Superior temporal gyrus (tissue), 1 donor: ENCODE measurements around the gene MED12L.
"Not testable (repeated sequence)": the region's sequence is repeated elsewhere in the genome, so short reads cannot be mapped to it uniquely, and the experiment has no call there.

Experiments used
- DNase-seq: peaks from one replicate; pipeline ENCODE4 v3.0.0-alpha.2; 2016; ENCODE audit errors: extremely low spot score

Gene MED12L

DNA sequence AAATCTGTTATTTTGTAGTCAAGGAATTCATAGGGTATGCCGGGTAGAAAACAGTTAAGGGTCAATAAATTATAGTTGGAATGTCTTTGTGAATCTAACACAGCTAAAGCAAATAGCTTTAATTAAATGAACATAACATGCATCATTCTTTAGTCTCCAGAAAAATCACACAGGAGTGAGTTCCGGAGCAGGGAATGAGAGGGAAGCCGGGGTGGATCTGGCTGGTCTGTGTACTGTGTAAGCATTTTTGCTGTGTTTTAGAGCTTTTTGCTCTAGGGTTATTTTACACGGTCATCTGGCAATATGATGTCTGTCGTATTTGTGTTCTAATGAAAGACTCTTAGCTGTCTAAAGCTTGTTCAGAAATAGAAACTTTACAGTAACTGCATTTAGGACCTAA is 57.5 kb downstream of the MED12L start:
- DNase-seq: peak; percentile 46

DNA sequence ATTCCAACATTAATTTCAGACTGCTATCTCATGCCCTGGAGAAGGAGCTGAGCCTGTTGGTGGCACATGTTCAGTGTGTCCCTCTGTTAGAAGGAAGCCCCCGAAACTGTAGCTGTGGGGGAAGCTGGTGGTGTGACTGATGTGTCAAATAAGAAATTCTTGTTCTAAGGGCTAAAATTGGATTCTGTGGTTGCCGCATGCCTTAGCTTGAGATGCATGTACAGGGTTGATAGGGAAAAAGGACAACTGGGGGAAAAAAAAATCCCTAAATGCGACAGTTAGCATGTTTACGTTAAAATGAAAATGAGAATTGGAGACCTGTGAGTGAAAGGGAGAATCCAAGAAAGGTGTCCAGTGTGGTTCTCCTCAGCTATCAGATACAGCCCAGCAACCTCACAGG is 58.6 kb downstream of the MED12L start:
- no peak for DNase-seq

DNA sequence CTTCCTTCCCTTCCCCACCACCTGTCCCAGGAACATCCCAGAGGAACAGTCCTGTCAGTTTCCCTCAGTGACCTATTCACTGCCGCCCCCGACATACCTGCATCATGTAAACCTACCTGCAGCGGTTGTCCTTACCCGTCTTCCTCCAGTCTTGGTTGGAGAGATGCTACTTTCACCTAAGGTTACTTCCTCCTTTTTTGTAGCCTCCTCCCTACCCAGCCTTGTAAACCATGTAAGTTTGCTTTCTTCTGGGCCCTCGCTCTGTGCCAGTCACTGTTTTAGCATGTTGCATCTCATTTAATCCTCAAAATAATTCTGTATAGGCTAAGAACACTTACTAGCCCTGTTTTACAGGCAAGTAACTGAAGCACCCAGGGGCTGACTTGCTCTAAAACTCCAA is 59.3 kb downstream of the MED12L start:
- no peak for DNase-seq

DNA sequence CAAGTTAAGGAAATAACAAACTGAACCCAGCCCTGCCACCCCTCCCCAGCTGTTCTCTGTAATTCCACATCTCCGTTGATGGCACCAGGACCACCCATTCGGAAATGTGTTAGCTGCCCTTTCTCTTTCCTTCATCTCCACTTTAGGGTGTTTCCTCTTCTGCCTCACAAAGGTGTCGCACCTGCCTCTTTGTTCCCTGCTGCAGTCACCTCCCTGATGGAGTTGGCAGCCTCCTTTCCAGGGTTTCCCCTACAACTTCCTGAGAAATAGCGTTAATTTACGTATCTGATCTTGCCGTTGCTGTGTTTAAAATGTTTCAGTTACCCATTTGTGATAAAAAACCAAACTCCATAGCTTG is 60.2 kb downstream of the MED12L start:
- no peak for DNase-seq

DNA sequence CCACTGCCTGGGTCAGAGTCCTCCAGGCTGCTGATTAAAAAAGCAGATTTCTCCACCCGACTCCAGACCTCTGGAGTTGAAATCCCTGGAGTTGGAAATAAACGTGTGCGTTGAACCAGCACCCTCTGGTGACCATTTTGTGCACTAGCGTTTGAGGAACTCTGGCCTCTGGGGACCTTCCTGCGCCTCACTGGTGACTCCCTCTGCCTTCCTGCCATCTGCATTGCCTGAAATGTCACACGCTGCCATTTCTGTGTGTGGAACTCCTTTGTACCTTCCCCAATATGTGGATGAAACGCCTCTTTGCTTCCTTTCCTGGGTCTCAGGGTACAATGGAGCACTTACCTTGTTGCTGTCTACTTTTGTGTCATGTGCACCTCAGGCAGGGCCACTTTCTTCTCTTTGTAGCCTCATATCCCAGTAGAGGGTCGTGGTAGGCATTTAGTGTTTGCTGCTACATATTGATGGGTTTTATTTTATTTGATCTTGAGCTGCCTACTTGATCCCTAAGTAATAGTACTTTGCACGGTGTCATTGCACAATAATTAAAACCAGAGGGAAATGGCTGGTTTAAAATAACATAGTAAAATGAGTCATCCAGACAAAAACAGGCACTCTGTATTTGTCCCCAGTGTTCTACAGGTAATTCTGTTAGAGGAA is 60.7 kb downstream of the MED12L start:
- peak; percentile 94 for DNase-seq

DNA sequence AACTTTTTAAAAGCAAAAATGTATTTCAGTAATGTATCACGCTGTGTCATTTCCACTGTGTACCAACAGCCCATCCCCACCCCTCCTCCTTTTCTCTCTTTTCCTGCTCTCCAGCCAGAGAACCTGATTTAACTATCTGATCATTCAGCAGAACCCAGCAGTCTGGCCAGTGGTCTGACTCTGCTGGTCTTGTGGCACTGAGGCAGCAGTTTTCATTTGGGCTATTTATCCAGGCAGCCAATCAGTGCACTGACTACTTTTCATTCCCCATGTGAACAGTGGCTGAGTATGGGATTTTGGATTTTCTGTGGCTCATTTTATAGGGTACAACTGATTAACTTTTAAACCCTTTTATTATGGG is 61.2 kb downstream of the MED12L start:
- DNase-seq: no peak

DNA sequence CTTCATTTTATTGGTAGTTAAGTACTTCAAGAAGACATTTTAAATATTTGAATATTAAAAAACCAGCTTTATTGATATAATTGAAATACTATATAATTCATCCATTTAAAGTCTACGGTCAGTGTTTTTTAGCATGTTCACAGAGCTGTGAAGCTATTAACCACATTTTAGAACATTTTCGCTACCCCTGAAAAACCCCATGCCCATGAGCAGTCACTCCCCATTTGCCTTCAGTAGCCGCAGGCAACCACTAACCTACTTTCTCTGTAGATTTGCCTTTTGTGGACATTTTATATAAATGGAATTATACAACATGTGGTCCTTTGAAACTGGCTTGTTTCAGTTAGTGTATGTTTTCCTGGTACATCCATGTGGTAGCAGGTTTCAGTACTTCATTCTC is 61.8 kb downstream of the MED12L start:
- DNase-seq: no peak

DNA sequence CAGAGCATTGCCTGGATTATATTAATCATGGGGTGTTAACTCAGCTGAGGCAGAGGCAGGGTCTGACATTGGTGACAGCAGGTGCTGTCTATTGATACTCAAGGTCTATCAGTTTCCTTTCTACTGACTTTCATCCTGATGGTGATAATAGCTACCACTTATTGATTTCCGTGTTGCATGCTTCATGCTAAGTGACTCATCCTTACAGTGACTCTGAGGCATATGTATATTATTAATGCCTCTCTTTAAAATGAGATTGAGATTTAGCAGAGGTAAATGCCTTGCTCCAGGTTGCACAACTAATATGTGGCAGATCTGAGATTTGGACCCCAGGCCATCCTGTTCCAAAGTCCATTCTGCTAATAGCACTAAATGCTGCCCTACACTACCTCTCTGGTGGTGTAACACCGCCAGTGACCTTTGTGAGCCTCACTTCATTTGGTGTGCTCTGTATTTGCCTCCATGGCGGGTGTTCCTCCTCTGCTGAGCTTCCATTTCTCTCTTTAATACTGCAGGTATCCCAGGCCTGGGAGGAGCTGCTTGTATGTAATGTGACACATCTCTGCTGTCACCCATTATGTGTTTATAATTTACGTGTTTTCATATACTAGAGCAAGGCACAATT is 67.1 kb downstream of the MED12L start:
- no peak for DNase-seq

DNA sequence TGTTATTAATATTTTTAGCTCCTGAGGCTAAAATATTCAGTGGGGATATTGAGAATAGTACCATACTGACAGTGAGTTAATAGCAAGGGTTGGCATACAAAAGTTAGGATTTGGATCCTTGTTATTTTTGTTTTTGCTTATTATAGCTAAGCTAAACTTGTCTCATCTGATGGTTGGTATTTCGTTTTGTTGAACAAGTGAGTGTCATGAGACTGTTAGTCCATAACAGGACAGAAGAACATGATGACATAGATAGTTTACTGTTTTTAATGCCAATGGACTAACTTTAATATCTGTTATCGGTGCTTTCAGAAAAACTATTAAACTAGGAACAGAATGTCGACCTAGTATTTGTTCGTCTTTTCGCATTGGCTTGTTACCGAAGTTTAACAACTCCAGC is 69.1 kb downstream of the MED12L start:
- DNase-seq: no peak

DNA sequence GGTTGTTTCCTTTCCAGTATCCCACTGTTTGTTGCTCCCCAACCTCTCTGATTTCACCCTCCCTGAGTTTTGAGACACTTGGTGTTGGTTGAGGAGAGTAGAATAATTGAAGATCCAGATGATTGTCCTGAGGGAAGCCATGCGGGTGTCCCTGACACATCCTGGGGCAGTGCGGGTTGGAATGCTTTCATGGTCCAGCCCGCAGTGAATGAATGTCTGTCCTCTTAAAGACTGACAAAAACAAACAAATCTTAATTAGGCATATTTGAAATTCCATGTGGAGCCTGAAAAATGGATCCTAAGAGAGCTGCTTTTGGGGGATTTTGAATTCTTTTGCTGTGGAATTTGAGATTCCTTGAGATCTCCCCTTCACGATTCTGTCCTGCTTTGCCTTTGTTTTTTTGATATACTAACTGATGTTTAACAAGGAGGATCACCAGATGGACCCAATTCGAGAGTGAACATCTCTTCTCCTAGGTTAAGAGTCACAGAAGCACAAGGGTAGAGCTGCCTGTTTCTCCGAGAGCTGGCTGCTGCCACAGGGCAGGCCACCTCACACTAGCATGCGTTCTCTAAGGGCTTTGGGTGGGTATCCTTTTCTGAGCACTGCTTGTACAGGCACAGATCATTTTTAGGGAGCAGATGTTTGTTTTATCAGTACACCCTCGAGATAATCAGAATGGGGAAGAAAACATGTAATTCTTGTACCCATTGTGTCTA is 70.1 kb downstream of the MED12L start:
- no peak for DNase-seq

DNA sequence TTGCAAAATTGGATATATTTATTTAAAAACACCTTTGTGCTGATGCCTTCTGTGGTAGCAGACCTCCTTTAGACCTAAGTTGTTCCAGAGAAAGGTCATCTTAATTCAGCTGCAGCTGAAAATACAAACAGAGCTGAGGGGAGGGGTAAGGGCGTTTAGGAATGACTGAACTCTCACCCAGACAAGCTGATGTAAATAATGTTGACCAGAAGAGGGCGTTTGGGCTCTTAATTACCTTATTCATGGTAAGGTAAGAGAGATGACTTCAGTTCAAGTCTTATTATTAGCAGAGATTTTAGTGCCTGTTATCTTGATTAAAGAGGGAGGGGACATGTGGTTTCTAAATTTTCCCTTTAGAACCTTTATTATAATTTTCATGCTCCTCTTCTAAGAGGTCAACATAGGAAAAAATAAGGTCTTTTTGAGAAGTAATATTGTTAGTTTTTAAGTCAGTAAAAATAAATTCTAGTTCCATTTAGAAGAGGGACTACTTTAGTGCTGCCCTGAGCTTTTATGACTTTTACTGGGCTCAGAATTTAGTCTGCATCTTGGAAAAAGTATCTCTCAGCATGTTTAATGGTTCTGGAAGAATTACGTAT is 71.3 kb downstream of the MED12L start:
- peak; percentile 56 for DNase-seq

DNA sequence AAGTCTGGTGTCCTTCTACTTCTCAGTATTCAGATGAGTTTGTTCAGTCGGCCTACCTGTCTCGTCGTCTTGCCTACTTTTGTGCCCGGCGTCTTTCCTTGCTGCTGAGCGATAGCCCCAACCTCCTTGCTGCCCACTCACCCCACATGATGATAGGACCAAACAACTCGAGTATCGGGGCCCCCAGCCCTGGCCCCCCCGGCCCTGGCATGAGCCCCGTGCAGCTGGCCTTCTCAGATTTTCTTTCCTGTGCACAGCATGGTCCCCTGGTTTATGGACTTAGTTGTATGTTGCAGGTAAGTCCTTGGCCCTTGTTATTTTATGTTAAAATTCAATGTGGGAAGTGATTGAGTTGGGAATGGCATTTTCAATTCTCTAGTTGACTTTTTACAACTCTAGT is 74.3 kb downstream of the MED12L start:
- no peak for DNase-seq

DNA sequence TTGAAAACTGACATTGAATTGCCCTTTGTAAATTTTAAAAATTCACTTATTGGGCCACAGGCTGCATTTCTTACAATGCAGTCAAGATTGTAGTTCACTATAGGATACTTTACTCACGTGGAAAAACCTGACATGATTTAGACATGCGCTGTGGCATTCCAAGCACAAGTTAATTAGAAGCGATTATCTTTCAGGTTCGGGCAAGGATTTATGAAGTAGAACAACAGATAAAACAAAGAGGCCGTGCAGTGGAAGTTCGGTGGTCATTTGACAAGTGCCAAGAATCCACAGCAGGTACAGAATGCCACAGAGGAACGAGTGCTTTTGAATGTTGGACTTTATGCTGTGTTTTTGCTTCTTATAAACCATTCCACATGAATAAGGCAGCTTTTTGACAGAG is 79.8 kb downstream of the MED12L start:
- no peak for DNase-seq

DNA sequence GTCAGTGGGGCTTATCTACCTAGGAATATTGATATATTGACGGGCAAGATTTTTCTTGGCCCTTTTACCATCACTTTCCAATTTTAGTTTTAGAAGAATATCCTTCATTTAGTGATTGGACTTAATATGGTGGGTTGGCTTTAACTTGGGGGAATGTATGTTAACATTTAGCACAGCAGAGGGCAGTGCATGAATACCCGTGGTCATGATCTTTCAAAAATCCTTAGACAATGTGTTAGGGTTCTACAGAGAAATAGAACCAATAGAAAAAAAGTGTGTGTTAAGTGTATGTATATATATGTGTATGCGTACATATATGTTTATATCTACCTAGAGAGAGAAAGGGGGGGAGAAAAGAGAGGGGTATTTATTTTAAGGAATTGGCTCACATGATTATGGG is 80.7 kb downstream of the MED12L start:
- no peak for DNase-seq

DNA sequence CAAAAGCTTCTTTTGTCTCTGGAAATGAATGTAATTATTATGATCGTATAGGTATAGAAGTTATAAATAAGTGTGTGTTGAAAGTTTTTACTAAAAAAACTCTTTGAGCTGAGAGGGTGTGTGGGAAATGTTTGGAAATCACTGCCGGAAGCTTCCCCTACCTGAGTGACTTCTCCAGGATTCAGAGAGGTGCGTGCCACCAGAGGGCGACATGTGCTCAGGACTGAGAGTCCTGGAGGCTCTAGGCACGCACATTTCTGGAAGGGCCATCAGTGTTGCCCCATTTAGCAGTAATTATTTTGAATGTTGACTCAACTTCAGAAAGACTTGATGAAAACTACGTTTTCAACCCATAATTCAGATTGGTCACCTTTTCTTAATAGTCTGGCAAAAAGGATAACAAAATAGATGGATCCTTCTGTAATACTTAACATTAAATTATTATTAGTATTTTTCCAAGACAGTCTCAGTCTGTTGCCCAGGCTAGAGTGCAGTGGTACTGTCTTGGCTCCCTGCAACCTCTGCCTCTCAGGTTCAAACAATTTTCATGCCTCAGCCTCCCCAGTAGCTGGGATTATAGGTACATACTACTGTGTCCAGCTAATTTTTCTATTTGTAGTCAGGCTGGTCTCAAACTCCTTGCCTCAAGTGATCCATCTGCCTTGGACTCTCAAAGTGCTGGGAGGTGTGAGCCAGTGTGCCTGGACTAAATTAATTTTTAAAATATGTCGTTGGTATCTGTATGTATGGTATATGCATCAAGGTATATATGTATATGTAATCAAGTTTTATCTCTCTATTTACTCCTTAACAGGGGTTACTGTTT is 83.0 kb downstream of the MED12L start:
- DNase-seq: peak; percentile 78

DNA sequence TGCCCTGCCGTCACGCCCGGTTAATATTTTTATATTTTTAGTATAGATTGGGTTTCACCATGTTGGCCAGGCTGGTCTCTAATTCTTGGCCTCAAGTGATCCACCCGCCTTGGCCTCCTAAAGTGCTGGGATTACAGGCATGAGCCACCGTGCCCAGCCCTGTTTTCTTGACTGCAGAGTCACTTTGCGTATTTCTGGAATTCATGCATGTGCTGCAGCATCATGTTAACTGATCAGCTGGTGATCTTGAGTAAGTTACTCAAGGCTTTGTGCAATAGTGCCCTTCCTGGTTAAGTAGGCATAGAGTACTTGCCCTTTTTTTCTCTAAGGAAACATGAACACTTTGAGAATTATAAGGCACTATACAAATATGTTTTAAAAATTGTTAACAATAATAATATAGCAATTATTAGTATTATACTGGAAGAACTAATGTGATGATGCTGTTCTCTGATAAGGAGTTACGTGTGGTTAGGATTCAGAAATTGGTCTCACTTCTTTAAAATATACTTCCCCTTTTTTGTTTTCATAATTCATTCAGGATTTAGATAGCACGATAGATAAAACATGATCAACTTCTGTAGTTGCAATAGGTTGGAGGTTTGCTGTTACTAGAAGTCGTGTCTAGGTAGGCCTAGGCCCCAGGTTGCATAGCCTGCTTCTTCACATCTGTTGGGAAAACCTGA is 83.9 kb downstream of the MED12L start:
- no peak for DNase-seq

DNA sequence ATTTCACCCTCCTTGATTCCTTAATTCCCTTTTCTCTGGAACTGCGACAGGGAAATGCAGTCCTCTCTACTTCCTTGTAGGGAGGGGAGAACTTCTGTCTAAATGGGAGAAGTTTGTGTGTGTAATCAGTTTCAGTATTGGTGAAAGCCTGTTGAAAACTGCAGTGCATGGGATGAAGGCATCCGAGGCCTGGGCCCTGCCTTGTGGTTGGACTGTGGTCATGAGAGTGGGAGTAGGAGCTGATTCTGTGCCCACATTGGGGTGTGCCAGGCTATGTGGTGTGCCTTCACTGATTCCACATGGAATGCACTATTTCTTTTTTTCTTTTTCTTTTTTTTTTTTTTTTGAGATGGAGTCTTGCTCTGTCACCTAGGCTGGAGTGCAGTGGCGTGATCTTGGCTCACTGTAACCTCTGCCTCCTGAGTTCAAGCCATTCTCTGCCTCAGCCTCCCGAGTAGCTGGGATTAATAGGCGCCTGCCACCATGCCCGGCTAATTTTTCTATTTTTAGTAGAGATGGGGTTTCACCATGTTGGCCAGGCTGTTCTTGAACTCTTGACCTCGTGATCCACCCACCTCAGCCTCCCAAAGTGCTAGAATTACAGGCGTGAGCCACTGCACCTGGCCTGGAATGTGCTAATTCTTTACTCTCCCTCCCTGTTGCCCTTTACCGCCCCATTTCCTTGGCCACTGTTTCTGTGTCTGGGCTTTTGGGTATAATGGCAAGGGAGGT is 84.7 kb downstream of the MED12L start:
- DNase-seq: not testable (repeated sequence)

DNA sequence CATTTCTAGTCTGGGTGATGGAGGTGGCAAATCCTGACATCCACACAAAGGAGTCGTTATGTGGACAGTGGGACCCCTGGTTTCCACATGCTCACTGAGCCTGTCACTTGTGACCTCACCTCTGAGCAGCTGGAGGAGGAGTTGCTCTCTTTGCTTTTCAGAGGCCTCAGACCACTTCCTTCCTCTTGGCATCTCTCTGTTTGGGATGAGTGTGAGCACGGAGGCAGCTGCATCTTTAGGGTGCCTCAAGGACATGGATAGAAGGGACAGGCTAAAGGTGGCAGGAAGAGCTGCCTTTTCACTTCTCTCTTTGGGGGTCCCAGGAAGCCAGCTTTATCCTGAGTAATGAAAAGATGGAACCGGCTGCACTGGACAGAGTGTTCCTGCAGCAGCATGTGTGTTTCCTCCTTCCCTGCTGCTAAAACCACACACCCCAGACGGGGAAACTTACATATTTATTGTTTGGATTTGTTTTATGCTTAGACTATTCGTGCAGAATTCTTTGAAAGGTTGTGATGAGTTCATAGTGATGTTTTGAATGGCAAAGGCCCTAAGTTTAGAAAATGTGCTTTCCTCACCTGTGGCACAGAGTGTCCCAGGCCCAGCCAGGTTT is 85.8 kb downstream of the MED12L start:
- no peak for DNase-seq

DNA sequence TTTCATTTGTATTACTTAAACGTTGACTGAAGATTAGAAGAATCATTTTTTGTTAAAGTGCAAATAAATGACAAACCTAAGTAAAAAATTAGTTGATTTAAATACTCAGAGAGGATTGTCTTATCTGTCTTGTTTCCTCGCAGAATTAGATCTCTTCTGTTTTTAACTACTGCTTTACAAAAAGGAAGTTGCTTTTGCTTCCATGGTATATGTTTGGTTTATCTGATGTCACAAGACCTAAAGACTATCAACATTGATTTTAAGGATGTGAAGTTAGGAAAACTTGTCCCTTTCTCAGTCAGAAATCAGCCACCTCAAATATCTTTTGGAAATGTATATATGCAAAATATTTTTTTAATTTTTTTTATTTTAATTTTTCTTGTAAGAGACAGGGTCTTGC is 88.9 kb downstream of the MED12L start:
- DNase-seq: no peak

DNA sequence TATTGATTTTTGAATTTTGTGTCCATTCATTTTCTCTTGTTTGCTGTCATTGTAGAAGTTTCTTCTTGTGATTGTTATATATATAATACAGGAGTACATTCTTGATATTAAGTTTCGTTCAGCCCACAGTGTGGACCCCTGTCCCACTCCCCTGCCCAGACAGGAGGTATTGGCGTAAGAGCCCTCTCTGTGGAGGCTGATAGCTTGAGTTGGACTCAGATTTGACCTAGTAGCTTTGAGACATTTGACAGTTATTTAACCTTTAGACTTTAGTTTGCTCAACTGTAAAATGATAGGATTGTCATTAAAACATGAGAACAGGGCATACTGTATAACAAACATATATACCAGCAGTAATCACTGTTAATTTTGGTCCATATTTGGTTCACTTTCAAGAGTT is 90.5 kb downstream of the MED12L start:
- no peak for DNase-seq
